ENCODE measurements around the gene PRRT4. TPM values are rescaled to one million over a fixed set of nuclear protein-coding genes. Genes with fewer than 3 reads are reported as not detected.

PRRT4 gene
- total RNA-seq, 4 donors from 2014 or later = 0.40 to 1.2 (median 0.82) TPM

DNA sequence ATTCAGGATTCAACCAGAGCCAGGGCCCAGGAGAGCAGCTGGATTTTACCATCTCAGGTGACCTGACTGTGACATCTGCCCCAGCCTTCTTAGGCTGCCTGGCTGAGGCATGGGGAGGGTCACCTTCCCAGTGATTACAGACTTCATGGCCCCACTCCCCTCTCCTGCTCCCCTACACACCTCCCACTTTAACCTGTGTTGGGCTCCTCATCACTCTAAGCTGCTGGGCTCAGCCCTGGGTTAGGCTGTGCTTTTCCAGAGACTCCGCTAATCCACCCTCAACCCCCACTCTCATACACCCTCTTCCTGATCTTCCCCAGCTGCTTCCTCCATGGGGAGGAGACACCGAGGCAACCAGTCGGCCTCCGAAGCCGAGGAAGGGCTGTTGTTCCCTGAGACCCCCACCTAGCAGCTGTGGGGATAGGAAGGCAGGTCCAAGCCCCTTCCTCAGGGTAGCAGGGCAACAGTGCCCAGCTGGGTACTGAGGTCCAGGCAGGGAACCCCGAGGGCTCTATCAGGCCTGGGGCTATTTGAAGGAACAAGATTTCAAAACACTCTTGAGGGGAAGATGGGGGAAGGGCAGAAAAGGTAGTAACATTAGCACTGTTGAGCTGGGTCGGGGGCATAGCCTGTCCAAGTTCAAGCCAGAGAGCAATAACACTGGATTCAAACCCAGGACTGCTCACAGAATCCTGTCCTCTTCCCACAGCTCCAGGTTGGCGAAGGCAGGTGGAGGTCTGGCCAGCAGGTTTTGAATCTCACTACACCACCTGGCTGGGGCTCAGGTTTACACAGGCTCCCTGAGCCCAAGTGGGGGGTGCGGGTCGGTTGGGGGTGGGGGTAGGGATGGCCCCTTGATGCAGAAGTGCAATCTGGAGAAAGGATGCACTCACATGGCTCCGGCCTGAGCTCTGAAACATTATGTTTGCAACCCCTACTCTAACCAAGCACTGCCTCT lies 46.5 kb upstream of the PRRT4 start:
- Histone ChIP-seq H3K27ac (peak overlapping the region in 3 of 4 donors; percentile 89 to 94 (median 93)), H3K27me3 (no peaks in the 10 kb centered on the region), H3K9me3 (no peaks in the 10 kb centered on the region), H3K4me1 (peaks cover 0 to 70% (median 34%) of the 10 kb centered on the region in 3 donors), H3K4me3 (peak overlapping the region in 1 of 2 donors; percentile 79), H3K36me3 (no peaks in the 10 kb centered on the region)
- WGBS, 2 donors (ENCODE audit: low coverage in 1 of 2) = 67 to 90% methylated on average over 1 to 3 of the region's 11 CpGs
- no peak for ATAC-seq
- TF ChIP-seq POLR2AphosphoS5 (IDR thresholded peaks at IDR 0.05) (no peak), EP300 (IDR thresholded peaks at IDR 0.05) (no peak), CTCF (IDR thresholded peaks at IDR 0.05) (no peak), POLR2A (IDR thresholded peaks at IDR 0.05) (no peak)

DNA sequence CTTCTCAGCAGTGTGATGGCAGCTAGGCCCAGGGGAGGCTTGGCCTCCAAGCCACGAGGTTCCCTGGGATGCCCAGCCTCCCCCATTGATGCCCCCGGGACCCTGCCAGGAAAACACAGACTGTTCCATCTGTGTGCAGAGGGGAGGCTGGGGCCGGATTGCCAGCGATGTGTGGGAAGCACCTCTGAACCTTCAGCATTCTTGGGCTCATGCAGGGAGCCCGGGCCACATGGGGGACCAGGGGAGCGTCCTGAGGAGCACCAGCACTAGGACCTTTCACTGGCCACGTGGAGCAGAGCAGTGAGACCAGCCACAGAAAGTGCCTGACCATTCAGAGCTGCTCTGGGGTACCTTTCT lies 45.7 kb upstream of the PRRT4 start:
- H3K9me3 ChIP-seq = no peaks in the 10 kb centered on the region
- ATAC-seq = no peak
- H3K4me3 ChIP-seq = no peak overlapping the region
- H3K4me1 ChIP-seq = peaks cover 0 to 74% (median 34%) of the 10 kb centered on the region in 3 donors
- TF ChIP-seq EP300 (IDR thresholded peaks at IDR 0.05) = no peak
- no peak for TF ChIP-seq POLR2A (IDR thresholded peaks at IDR 0.05)
- TF ChIP-seq POLR2AphosphoS5 (IDR thresholded peaks at IDR 0.05) = no peak
- TF ChIP-seq CTCF (IDR thresholded peaks at IDR 0.05) = no peak
- no peaks in the 10 kb centered on the region for H3K27me3 ChIP-seq
- peak overlapping the region in 3 of 4 donors; percentile 89 to 94 (median 93) for H3K27ac ChIP-seq
- H3K36me3 ChIP-seq = peaks cover 0 to 1% of the 10 kb centered on the region in 2 donors
- WGBS, 2 donors (ENCODE audit: low coverage in 1 of 2) = no CpG with 5 or more reads among the region's 7 CpGs

DNA sequence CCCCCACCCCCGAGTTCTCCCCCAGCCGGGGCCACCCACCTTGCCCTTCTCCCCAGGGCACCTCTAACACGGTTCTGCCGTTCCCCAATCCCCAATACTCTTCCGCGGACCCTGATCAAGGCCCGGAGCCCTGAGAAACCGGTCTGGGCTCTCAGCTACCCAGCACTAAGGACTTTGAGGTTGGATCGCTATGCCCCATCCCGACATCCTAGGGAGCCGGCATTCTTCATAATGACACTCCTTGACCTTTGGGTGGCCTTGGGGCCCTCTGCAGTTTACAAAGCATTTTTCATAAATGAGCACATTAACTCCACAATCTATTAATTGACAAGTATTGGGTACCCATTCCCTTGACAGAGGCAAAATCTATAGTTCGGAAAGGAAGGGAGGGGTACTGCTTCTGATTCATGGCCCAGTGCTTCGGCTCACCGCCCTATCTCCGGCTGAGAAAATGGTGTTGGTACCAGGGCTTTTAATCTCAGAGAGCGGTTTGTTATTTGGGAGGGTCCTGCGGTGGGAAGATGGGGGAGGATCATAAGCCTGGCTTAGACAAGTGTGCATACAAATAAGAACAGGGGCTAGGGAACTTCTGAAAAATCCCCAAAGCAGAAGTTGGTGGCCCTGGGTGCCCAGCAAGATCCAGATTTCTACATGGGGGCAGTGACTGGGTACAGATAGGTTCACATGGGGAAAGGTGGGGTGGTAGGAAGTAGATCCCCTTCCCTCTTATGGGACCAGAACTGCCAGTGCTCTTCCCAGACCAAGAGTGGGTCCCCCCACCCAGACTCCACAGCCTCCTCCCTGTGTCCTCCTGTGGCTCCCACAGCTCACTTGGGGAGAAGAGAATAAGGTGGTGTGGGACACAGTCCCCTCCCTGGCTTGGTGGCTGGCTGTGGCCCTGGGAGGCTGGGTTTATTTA lies 45.1 kb upstream of the PRRT4 start:
- Histone ChIP-seq H3K27me3 (no peaks in the 10 kb centered on the region), H3K27ac (peak overlapping the region in 3 of 4 donors; percentile 89 to 94 (median 93)), H3K4me3 (peak overlapping the region; percentile 31 to 87), H3K9me3 (no peaks in the 10 kb centered on the region), H3K4me1 (peaks cover 0 to 74% (median 34%) of the 10 kb centered on the region in 3 donors), H3K36me3 (peaks cover 0 to 7% of the 10 kb centered on the region in 2 donors)
- ATAC-seq = no peak
- TF ChIP-seq CTCF (IDR thresholded peaks at IDR 0.05) = no peak
- 73 to 100% methylated on average over 2 to 8 of the region's 17 CpGs for WGBS, 2 donors (ENCODE audit: low coverage in 1 of 2)

DNA sequence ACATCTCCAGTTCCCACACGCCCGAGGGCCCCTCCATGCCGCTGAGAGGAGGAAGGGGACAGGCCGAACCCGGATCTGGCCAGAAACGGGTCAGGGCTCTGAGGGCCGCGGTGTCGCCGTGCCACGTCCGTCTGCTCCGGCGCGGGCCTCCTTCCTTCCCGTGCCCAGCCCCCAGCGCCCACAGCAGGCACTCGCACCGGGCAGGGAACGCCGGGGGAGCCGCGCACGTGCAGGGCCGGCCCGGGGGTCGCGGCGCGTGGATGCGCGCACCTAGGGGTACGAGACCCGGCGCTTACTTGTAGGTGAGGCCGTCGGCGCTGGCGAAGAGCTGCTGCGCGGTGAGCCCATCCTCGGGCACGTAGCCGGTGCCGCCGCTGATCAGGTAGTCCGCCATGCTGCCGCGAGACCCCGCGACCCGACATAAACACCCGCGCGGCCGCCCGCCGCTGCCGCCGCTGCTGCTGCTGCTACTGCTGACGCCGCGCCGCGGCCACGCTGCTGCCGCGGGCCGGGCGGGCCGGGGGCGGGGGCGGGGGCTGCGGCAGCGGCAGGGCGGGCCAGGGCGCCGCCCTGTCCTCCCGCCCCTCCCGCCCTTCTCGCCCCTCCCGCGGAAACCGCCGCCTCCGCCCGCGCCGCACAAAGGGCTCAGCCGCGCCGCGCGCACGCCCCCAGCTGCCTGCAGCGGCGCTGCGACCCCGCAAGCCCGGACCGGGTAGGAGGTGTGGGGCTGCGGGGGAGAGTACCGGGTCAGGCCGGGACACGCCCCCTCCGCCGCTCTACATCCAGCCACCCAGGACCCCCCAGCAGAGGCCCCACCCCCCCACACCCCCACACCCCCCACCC lies 44.2 kb upstream of the PRRT4 start:
- 0% methylated on average over 2 of the region's 107 CpGs; no CpG with 5 or more reads in 1 of the 2 donors for WGBS, 2 donors (ENCODE audit: low coverage in 1 of 2)
- peak overlapping the region; percentile 45 to 87 for H3K4me3 ChIP-seq
- TF ChIP-seq POLR2AphosphoS5 (IDR thresholded peaks at IDR 0.05) (no peak), CTCF (IDR thresholded peaks at IDR 0.05) (peak in 3 of 4 experiments; percentile 3 to 18 (median 14)), POLR2A (IDR thresholded peaks at IDR 0.05) (peak in 1 of 2 donors; percentile 15)
- ATAC-seq = peak; percentile 10
- peaks cover 0 to 16% of the 10 kb centered on the region in 2 donors for H3K36me3 ChIP-seq
- peaks cover 0 to 69% (median 34%) of the 10 kb centered on the region in 3 donors for H3K4me1 ChIP-seq
- no peaks in the 10 kb centered on the region for H3K9me3 ChIP-seq
- peak overlapping the region in 3 of 4 donors; percentile 89 to 94 (median 93) for H3K27ac ChIP-seq
- no peaks in the 10 kb centered on the region for H3K27me3 ChIP-seq

Data from gastroesophageal sphincter (tissue), 4 donors.